NCI-H187 (cell line): ENCODE measurements around the gene YAP1.

Source experiments
- DNase-seq, 2 experiments: peaks; one replicate each; lab custom pipeline; 2025; lab: John Stamatoyannopoulos, UW

Gene YAP1

DNA sequence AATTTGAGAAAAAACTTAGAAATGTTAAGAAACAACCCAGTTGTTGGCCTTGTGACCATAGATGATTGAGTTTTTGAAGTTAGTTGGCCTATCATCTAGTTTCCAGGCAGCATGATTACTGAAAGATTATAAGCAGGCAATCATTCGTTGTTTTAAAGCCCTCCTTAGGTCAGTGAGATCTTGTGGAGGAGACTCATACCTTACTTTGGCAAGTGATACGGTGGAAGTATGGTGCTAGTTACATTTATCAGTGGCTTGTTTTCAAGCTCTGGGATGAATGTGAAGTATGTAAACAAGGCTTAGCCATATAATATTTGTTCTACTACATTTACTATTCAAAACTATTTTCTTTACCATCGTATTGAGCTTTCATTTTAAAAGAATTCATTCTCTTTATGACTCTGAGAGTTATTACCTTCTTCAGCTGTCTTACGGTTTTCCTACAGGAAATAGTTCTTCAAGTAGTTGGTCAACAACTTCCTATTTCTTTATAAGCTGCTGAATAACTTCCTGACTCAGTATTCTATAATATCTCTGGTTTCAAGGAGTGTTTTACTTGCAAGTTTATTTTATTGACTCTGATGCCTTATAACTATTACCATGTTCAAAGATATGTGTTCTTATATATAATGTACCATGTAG is 7.3 kb downstream of the YAP1 start:
- DNase-seq = no peak

DNA sequence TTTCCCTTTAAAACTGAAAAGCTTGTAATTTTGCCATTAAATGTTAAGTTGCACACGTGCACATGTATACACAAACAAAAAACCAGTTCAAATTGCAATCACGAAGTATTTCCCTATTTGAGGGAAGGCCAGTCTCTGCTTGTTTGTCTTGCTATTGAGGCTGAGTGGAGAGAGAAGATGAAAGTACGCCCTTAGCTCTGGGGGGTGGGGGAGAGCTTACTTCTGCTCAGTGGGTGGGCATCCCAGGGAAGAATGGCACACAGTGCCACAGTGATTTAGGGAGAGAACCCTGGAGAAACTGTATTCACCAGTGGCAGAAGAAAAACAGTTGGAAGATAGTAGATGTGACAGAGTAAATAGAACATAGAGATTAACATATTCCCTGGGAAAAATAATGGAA is 8.7 kb downstream of the YAP1 start:
- DNase-seq = peak in 1 of 2 experiments; percentile 7

DNA sequence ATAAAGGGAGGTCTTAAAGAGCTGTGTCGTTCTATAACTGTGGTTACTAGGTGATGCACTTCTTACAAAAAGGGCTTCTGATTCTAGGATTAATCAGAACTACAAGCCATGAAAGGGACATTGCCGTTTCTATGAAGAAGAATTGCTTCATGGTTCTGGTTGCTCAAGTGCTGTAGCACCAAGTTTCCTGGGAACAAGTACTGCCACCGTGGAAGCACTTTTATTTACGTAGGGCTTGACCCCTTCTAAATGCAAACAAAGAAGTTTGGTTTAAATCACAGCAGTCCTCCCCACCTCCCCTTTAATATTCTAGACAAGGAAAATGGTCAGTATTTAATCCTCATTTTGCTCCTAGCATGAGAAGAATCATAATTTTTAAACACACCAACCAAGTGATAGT is 9.8 kb downstream of the YAP1 start:
- DNase-seq = peak in 1 of 2 experiments; percentile 11

DNA sequence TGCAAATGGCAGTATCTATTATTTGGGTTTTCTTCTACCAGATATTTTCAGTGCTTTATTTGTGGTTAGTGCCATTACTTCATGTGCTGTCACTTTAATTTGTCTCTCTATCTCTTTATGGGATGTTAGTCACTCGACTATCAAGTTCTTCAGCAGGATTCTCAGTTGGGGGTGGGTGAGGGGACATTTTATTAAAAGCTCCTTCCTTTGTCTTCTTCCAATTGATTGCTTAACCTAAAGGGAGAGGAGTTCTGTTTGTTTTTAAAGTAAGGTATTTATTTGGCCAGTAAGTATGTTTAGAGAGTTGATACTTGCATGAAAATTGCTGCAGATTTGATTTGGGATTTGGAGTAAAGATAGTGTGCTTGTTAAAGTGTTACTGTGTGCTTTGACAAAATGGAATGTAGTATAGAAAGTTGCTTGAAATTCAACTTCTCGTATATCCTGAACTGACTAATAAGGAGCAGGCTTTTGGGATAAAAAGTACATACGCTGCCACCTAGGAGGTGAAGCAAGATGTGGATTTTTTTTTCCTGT is 10.3 kb downstream of the YAP1 start:
- no peak for DNase-seq

DNA sequence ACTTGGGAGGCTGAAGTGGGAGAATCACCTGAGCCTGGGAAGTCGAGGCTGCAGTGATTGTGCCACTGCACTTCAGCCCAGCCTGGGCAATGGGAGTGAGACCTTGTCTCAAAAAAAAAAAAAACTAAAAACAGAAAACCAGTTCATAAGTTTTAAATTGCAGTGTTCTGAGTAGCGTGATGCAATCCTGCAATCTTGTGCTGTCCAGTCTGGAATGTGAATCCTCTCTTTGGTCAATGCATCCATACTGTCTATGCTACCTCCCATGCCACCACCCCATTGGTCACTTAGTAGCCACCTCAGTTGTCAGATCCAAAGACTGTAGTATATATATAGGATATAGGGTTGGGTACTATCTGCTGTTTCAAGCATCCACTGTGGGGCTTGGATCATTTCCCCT is 11.1 kb downstream of the YAP1 start:
- no peak for DNase-seq

DNA sequence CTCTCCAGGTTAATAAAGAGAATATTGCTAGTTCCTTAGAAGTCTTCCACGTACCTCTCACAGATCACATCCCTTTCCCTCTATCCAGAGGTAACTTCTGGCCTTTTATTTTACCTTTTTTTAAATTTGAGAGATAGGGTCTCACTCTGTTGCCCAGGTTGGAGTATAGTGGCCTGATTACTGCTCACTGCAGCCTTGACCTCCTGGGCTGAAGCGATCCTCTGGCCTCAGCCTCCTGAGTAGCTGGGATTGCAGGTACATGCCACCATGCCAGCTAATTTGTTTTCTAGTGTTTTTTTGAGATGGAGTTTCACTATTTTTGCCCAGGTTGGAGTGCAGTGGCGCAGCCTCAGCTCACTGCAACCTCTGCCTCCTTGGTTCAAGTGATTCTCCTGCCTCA is 24.4 kb downstream of the YAP1 start:
- DNase-seq = no peak

DNA sequence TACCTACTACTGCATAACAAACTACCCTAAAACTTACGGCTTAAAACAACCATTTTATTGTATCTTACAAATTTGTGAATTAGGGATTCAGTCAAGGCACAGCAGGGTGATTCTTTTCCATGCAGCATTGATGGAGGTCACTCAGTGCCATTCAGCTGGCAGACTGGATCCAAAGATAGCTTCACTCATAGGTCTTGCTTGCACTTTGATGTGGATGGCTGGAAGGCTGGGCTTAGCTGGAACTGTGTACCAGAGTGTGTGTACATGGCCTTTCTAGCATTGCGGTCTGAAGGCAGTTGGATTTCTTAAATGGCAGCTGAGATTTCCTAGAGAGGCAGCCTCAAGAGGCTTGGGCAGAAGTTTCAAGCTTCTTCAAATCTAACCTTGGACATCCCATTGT is 25.0 kb downstream of the YAP1 start:
- no peak for DNase-seq

DNA sequence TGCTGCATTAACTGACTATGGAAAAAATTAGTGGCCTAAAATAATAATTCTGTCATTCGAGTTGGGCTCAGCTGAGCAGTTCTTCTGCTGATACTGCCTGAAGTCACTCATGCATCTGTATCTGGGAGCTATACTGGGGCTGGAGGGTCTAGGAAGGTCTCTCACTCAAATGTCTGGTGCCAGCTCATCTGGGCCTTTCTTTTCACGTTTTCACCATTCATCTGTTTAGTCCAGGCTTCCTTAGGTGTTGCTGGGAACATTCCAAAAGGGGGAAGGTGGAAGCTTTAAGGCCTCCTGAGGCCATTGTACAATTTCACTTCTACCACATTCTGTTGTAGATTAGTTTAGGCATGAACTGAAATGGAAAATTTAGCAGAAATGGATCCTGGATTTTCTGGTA is 28.0 kb downstream of the YAP1 start:
- DNase-seq = no peak

DNA sequence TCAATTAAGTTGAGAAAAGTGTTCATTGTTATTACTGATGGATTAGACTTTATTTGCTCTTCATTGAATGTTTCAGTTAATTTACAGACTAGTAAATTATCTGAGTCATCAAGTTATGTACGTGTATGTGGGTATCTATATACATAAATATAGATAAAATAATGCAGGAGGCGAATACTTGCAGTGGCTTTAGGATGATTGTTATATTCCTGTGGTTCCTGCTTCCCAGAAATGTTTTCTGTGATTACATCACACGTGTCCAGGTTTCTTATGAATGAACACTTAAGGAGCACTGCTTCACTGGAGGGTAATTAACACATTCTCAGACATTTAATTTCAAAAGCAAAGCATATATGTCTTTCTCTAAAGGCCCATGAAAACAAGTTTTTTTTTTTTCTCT is 28.4 kb downstream of the YAP1 start:
- no peak for DNase-seq

DNA sequence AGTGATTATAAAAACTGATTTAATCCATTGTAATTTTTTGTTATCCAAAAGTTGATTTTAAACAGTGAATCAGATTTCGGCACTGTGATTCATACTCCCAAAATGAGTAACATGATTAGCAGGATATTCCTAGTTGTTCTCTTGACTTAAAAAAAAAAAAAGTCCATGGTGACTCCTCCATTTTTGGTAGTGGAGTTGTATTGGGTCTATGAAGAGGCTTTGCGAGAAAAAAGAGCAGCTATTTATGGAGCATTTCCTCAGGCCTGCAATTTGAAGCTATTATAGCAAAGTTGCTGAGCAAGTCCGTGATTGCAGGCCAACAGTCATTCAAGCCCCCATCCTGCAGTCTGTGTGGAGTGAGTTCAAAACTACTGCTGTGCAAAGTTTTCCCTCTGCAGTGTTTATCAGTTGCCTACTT is 28.8 kb downstream of the YAP1 start:
- no peak for DNase-seq

DNA sequence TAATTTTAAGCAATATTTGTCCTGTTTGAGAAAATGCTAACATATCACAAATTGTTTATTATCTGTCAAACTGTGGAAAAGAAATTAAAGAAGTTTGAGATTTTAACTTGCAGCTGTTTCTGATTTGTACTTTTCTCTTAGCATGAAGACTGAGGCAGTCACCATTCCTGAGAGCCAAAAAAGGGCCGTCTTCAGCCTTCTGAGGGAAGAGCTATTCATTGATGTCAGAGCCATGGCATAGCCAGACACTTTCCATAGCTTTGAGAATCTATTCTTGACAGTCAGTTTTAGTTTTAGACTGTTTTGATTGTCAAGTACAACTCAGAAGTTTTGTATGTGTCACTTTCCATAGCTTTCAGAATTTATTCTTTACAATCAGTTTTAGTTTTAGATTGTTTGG is 32.1 kb downstream of the YAP1 start:
- no peak for DNase-seq

DNA sequence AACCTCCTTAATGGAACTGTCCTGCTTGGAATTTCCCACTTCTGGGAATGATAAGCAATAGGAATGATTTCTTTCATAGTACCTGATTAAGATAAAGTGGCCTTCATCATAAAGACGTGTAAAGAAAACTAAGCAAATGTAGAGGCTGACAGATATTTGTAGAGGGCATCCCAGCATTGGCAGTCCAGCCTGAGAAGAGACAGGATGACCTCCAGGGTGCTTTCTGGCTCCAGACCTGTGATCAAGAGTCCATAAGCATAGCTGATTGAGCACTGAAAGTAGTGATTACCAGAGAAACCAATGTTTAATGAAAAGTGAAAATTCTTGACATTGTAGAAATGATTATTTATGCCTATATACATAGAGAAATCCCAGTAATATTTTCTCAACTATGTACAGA is 33.6 kb downstream of the YAP1 start:
- no peak for DNase-seq

DNA sequence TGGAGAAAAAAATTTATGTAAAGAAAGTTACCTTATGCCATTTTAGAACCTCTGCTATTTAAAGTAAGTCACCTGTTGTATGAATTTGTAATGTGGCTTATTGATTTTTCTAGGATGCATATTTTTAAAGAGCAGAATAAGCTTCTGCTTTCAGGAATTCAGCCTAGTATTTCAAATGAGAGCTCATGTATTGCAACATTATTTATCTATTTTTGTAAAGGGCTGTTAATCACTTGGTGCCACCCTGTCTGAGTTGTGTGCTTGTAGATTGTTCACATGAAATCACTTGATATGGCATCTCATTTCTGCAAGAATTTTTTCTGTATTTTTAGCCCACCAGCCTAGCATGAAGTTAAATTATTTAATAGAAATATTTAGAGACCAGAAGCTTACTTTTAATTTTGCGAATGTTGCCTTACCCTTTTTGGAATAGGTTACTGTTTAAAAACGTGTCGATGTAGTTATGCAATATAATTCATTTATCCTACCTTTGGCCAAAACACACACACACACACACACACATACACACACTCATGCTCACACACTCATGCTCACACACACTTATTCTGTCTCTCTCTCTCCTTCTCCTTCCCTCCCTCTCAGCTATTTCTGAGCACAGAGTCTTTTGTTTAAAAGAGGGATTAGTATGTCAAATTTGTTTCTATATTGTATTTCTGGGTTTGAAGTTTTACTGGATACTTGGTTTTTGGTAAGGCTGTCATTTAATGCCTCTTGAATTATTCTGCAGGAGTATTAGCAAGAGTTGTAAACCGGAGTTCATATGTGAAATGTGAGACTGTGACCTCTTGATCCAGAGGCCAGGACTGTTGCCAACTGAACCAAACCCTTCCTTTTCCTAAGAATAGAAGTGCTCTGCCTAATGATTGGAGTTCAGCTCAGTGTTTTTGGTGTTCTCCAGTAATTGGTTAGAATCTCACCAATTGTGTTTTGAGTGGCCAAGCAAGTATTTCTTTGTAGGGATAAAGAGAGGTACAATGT is 34.4 kb downstream of the YAP1 start:
- DNase-seq = no peak

DNA sequence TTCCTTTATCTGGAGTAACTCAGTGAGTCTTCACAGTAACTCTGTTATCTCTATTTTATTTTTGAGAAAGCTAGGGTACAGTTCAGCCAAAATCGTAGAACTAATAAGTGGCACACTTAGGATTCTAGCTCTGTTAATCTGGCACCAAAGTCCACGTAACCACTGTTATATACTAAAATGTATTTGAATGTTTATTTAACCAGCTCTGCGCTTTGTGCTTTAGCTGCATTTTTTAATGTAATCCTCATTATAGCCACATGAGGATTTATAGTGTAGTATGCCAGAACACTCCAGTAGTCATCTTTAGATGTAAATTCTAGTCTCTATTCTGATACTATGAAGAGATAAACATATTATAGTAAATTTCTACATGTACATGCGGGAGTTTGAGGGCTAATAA is 36.8 kb downstream of the YAP1 start:
- no peak for DNase-seq

DNA sequence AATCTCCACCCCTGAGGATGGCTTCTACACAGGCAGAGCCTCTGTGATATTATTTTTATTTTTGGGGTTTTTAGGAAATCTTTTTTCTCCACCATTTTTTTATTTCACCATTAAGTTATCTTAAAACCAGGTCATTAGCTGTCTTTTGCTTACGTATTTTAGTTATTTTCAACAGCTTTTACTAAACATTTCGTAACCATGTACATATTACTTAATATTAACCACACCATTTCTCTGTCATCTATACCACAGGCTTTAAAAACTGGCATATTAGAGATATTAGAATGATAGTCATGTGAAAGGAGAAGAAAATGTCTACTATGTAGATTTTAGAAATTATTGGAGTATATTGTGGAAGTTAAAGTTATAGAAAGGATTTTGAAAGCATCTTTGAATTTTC is 37.4 kb downstream of the YAP1 start:
- DNase-seq = no peak

DNA sequence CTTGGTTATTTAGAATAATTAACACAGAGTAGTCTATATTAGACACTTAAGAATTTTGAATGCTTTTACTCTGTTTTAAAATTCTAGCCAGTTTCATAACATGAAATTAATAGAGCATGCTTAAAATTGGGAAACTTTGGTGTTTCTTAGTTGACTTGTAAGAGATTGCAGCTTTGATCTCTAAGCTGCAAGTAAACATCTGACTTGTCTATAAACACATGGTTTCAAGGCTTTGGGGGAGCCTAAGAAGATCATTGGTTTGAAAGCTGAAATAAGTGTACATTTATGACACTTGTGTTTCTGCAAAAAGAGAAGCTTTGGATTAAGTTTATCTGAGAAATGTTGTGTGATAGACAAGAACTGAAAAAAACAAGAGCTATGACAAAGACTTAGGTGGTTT is 37.8 kb downstream of the YAP1 start:
- no peak for DNase-seq

DNA sequence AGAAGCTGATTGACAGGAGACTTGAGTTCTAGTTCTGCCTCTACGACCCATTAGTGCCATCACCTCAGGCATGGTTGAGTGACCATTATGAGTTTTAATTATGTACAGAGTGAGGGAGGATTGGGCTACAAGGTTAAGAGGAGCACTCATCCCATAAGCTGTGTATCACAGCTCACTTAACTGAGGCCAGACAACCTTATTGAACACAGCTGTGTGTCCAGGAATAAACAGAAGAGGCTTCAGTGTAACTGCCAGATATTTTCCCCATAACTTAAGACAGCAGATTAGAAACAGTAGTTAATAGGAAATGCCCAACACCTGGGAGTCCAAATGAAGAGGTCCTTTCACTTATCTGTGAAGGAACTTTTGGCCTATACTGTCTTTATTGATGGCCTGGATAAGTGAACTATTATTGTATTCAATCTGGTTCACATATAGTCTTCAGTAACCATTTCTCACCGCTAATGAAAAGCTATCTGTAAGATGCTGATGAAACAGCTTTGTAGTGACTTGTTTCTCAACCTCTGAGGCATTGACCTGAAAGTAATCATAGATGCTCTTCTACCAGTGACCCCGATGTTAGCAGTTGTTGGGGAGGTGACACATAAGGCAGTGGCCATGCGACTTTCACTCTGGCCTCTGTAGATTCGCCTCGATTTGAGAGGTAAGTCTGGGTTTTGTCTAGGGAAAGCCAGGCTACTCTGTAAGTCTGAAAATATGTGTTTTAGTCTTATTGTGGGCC is 41.7 kb downstream of the YAP1 start:
- DNase-seq = no peak

DNA sequence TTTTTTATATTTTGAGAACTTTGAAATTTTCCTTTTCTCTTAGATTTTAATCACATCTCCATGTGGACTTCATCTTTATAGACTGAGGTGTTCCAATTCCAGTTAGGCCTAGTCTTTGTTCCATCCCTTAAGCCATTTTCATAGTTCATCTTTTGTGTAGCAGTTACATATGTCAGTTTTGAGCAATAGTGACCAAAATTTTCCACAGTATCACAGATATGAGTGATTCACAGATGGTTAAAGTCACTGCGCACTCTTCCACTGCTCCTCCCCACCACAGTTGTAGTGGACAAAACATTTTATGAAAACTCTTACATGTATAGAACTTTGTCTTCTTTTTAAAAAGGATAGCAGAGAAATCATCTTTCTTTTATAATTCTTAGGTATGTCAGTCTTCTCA is 42.8 kb downstream of the YAP1 start:
- no peak for DNase-seq

DNA sequence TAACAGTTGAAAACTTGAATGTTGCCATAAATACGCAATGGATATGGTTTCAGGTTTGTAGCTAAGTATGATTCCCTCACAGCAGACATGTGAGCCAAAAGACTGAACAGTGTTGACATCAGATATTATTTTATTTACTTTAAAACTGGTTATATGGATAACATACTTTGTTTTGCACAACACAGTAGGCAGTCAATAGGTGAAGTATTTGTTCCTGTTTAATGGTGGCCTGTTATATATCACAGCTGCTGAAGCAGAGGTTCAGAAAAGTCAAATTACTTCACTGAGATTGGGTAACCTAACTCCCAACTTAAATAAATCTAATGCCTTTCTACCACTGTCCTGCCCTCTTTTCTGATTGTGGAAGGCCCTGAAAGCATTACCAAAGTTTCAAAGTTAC is 44.6 kb downstream of the YAP1 start:
- DNase-seq = no peak

DNA sequence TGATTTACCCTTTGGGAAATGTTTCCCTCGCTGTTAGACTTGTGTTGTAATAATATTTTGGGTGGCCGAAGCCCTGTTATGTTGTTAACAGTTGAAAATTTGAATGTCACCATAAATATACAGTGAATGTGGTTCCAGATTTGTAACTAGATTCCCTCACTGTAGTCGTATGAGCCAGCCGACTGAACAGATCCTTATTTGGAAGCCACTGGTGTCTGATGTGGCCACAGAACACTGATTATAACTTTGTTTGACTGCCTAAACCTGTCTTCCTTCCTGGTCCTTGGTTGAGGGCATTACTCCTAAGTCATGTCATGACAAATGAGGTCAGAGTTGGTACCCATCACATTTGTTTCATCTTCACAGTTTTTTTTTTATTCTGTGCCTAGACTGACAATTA is 45.4 kb downstream of the YAP1 start:
- no peak for DNase-seq

DNA sequence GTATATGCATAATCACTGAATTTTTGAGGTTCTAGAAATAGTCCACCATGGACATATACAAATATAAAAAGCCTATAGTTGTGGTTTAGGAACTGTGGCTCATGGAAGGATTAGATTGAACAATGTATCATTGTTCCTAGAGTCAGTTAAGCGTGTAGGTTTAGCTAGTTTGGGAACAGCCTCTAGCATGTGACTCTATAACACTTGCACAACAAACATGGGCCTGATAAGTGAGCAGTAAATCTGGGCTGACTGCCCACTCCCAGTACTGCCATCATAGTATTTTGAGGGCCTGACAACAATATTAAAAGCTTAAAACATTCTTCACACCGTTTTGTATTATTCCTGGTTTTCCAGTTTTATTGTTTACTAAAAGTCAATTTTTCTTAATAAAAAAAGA is 47.0 kb downstream of the YAP1 start:
- no peak for DNase-seq

DNA sequence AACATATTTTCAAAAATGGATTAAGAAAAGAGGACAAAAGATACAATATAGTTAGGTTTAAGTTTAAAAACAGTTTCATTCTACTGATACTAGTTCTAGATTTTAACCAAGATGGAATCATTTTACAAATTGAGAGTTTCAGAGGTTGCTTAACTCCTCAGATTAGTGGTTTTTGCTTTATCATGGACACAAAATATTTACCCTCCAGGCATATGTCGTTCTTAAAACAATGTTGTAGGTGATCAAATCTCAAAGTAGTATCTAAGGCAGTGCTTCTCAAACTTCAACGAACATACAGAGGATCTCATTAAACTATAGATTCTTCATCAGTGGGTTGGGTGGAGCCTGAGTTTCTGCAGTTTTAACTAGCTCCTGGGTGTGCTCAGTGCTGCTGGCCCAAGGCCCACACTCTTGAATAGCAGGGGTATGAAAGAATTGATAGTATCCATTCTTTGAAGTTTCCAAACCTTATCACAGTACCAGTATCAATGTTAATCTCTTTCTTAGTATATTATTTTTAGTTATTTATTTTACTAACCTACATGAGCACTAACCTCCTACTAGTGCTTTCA is 48.0 kb downstream of the YAP1 start:
- DNase-seq = no peak
